ENCODE data around the gene CAMTA1.
"Not testable (repeated sequence)": the region's sequence is repeated elsewhere in the genome, so short reads cannot be mapped to it uniquely, and the experiment has no call there.

Gene CAMTA1

DNA sequence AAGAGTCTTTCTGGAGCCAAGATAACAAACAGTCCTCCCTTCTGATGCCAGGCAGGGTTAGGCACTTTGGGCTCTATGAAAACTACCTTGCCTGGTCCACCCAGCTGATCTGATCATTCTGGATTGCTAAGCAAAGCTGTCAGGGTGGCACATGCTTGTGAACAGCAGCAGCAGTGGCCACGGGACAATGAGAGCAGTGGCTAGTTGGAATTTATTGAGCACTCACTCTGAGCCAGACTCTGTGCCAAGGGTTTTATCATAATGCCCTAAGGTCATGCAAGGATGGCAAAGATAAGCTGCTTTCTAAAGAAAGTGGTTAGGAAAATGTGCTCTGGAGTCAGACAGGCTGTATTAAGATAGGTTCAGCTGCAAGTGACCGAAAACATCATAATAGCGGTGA lies 595.5 kb downstream of the CAMTA1 start:
- TF ChIP-seq, protein P1, sequence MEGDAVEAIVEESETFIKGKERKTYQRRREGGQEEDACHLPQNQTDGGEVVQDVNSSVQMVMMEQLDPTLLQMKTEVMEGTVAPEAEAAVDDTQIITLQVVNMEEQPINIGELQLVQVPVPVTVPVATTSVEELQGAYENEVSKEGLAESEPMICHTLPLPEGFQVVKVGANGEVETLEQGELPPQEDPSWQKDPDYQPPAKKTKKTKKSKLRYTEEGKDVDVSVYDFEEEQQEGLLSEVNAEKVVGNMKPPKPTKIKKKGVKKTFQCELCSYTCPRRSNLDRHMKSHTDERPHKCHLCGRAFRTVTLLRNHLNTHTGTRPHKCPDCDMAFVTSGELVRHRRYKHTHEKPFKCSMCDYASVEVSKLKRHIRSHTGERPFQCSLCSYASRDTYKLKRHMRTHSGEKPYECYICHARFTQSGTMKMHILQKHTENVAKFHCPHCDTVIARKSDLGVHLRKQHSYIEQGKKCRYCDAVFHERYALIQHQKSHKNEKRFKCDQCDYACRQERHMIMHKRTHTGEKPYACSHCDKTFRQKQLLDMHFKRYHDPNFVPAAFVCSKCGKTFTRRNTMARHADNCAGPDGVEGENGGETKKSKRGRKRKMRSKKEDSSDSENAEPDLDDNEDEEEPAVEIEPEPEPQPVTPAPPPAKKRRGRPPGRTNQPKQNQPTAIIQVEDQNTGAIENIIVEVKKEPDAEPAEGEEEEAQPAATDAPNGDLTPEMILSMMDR (IDR thresholded peaks at IDR 0.05; ENCODE audit: control insufficient read depth, extremely low read depth, insufficient read depth) = no peak
- peak; percentile 11 for DNase-seq (ENCODE audit: low read depth)
- no peak overlapping the region for H3K4me3 ChIP-seq (ENCODE audit: low read depth, low read length)

DNA sequence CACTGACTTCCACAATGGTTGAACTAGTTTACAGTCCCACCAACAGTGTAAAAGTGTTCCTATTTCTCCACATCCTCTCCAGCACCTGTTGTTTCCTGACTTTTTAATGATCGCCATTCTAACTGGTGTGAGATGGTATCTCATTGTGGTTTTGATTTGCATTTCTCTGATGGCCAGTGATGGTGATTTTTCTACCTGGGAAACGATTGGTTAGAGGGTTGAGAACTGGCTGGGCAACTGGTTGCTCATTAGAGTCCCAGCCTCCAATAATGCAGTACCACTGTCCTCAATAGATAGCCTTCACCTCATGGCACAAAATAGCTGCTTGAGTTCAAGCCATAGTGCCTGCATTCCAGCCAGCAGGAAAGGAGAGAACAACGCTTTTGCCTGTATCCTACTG lies 596.5 kb downstream of the CAMTA1 start:
- not testable (repeated sequence) for H3K4me3 ChIP-seq (ENCODE audit: low read depth, low read length); DNase-seq (ENCODE audit: low read depth)

DNA sequence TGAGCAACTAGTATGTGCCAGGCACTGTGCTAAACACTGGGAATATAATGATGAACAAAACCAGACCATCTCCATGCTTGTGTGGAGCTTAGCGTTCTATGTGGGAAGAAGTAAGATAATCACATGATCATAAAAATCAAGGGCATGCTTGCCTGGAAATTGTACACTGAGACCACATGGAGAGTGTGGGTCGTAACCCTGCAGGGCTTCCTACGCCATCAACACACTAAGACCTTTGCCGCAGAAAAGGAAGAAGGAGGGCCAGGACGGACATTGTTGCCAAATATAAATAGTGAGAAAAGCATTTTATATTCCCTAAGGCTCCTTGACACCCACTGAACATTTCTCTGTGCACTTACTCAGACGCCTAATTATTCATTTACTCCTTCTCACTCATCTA lies 597.7 kb downstream of the CAMTA1 start:
- TF ChIP-seq, protein P1 (IDR thresholded peaks at IDR 0.05; ENCODE audit: control insufficient read depth, extremely low read depth, insufficient read depth) = no peak

DNA sequence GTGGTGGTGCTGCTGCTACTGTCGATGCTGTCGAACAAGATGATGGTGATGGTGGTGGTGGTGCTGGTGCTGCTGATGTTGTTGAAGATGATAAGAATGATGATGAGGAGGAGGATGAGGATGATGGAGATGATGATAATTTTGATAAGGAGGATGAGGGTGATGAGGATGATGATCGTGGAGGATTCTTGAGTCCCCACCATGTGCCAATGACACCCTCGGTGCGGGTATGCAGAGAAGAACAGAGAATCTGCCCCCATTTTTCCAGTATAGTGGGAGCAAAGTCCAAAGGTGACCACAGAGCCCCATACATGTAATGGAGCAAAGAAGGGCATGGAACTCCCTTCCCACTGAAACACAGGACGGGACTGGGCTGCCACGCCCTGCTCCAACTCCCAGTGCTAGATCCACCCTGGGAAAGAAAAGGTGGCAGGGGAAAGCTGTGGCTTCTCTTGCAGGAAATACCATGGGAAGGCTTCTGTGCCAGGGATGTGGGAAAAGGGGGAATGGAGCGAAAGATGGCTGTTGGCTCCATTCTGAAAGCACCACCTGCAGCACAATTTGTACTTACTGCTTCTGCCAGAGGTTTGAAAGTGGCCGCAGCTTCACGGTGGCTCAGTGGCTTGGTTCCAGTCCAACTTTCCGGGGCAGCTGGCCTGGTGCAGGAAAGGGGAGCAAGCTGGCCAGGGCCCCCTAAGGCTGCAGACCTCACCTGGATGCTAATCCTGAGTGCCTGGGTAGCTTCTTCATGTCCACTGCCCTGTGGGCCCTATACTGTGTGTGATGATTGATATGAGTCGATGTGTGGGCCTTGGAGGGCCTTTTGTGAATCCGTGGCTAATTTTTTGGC lies 598.6 kb downstream of the CAMTA1 start:
- TF ChIP-seq, protein P1 (IDR thresholded peaks at IDR 0.05; ENCODE audit: control insufficient read depth, extremely low read depth, insufficient read depth) = no peak
- no peak overlapping the region for H3K4me3 ChIP-seq (ENCODE audit: low read depth, low read length)
- no peak for DNase-seq (ENCODE audit: low read depth)

More for the DNA sequence above, 597.7 kb downstream of the CAMTA1 start:
- DNase-seq (ENCODE audit: low read depth) = no peak
- no peak overlapping the region for H3K4me3 ChIP-seq (ENCODE audit: low read depth, low read length)

DNA sequence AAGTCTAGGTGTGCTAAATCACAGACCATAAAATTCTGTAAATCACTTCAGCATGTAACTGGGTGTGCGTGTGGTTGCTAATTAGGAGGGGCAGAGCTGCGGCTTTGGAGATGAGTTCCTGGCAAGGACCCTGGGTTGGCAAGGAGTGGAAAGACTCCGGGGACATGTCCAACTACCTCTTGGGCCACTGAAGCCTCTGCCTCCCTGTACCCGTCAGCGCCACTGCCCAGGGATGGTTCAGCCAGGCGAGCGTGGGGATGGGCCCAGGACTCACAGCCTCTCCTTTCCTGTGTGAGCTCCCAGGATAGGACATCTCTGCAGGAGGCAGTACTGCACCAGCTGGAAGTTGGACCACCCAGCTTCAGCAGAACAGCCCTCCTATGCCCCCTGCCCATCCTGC lies 599.4 kb downstream of the CAMTA1 start:
- no peak for DNase-seq (ENCODE audit: low read depth)
- no peak overlapping the region for H3K4me3 ChIP-seq (ENCODE audit: low read depth, low read length)
- TF ChIP-seq, protein P1 (IDR thresholded peaks at IDR 0.05; ENCODE audit: control insufficient read depth, extremely low read depth, insufficient read depth) = no peak

DNA sequence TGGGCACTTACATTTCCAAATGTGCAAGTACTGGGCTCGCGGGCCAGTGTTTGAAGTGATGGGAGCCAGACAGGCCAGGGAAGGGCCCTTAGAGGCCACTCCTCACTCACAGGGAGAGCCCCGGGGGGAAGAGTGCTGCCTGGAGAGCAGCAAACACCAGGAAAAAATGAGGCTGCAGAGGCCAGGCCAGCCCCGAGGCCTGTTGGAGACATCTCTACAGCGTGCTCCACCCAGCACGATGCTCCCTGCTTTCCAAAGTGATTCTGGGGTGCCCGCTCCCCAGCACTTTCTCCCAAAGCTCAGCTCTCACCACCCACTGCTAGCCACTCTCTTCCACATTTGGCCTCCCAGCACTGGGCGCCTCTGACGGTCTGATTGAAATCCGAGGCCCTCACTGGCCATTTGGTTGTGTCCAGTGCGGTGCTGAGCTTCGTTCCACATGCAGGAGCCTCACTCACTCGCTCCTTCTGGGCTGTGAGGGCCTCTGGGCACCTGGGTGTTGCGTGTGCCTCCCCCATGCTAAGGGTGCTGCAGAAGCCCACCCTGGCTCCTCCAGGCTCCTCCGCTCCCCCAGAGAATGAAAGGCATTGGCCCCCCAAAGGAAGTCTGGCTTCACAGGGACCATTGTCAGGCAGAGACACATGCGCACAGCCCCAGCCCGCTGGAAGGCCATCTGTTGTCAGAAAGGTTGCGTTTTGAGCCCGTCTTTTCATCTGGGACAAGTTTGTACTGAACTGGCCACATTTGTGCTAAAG lies 600.4 kb downstream of the CAMTA1 start:
- H3K4me3 ChIP-seq (ENCODE audit: low read depth, low read length) = no peak overlapping the region
- TF ChIP-seq, protein P1 (IDR thresholded peaks at IDR 0.05; ENCODE audit: control insufficient read depth, extremely low read depth, insufficient read depth) = no peak
- DNase-seq (ENCODE audit: low read depth) = no peak

DNA sequence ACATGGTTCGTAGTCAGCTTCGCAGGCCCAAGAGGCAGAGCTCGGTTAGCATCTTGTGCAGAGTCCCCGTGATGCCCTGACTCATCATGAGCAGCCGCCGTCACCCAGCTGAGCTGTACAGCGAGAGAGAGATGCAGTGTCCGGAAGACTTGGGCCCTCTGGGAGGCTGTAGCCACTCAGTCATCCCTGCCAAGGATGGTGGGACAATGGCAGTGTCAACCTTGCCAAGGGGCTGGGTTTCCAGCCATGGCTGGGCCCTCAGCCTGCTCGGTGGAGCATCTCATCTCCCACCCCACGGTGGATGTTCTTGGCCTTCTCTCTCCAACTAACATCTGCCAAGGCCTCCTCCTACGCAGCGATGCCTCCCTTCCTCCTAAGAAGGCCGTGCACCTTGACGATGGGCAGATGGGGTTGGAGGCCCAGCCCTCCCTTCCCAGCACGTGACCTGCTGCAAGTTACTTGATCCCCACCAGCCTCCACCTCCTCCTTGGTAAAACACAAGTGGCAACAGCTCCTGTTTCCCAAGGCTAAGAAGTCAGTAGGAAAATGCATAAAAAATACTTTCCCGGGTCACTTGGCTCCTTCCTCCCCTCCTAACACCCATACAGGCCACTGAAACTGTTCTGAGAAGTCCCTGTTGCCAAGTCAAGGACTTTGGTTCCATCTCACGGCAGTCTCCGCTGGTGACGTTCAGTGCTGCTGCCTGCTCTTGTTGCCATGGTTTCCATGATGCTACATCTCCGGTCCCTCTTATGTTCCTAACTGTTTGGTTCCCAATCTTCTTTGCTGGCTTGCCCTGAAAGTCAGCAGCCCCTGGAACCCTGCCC lies 601.2 kb downstream of the CAMTA1 start:
- H3K4me3 ChIP-seq (ENCODE audit: low read depth, low read length) = no peak overlapping the region
- DNase-seq (ENCODE audit: low read depth) = no peak
- TF ChIP-seq, protein P1 (IDR thresholded peaks at IDR 0.05; ENCODE audit: control insufficient read depth, extremely low read depth, insufficient read depth) = no peak
